CD4-positive, alpha-beta T cell treated with Interleukin-4 for 4 hours (primary cell): ENCODE data around the gene EMC9.

Experiments
- DNase-seq: peaks from one replicate; pipeline ENCODE4 v3.0.0-alpha.2; 2020

Gene EMC9

DNA sequence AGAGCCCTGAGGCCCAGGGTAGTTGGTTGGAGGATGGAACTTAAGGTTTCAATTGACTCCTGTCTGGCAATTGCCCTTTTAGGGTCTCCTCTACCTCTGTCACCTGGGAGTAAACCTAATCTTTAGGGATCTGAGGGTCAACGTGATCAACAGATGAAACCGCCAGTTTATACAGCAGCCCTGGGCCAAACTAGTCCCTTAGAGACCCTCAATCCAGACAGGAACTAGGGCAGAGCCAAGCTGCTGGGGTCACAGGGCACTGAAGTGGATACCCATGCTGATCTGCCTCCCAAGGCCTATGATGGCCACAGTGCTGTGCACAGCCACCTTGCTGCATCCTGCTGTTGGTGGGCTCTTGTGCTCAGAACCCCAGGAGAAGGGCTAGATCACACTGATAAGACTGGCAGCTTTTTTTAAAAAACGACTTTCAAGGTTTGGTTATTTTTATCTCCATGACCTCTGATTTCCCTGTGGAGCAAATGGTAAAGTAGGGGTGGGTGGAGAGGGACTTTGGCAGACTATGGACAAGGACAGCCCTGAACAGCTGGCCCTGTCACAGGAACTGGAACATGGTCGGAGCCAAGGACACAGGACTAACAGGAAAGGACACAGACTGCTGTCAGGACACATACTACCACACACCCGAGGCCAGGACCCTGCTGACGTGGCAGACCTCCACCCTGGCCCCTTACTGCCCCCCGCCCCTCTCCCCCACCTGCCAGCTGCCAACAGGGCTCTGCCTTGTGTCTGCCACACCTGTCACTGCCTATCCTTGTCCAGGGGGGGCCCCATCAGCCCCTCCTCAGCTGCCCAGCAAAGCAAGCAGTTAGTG is 10.5 kb downstream of the EMC9 start:
- DNase-seq, result no peak

DNA sequence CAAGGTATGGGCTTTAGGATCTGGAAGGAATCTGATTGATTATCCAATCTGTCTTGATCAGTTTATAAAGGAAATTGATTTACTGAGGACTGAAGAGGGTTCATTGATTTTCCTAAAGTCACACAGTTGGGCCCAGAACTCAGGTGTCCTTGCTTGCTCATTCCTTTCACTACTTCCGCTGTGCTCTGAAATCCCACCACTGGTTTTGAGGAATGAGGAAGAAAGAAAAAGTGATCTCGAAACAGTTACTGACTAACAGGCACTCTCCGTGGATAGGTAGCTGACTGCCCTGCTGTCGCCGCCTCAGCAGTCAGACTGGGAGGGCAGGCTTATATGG is 11.0 kb downstream of the EMC9 start, which contains the start of gene FITM1:
Gene FITM1 (plus strand): TSS at position 280 of the 337 bp plus-strand sequence. CDS start 905 bp downstream, outside the sequence.
- DNase-seq, result no peak

DNA sequence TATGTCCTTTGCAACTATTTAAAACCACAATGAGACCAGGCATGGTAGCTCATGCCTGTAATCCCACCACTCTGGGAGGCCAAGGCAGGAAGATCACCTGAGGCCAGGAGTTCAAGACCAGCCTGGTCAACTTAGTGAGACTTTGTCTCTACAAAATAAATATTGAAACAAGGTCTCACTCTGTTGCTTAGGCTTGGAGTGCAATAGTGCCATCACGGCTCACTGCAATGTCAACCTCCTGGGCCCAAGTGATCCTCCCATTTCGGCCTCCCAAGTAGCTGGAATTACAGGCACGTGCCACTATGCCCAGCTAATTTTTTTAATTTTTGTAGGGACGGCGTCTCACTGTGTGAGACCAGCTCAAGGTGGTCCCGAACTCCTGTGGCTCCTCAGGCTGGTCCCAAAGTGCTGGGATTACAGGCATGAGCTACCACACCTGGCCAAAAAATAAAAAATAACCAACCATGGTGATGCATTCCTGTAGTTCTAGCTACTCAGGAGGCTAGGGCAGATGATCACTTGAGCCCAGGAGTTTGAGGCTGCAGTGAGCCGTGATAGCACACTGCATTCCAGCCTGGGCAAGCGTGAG is 11.9 kb downstream of the EMC9 start:
- DNase-seq, result no peak

DNA sequence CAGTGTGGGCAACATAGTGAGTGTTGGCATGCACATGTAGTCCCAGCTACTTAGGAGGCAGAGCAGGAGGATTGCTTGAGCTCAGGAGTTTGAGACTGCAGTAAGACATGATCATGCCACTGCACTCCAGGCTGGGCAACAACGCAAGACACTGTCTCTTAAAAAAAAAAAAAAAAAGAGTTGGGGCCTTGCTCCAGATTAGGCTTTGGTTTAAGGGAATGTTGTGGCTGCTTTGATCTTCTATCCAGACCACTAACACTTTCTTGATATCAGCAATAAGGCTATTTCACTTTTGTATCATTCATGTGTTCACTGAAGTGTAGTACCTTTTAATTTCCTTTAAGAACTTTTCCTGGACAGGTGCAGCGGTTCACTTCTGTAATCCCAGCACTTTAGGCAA is 13.7 kb downstream of the EMC9 start:
- DNase-seq, result no peak

DNA sequence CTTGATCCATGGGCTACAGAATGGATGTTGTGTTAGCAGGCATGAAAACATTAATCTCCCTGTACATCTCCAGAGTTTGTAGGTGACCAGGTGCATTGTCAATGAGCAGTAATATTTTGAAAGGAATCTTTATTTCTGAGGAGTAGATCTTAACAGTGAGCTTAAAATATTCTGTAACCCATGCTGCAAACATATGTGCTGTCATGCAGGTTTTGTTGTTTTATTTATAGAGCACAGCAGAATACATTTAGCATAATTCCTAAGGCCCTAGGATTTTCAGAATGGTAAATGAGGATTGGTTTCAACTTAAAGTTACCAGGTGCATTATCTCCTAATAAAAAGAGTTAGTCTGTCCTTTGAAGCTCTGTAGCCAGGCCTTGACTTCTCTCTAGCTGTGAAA is 14.5 kb downstream of the EMC9 start:
- no peak for DNase-seq

DNA sequence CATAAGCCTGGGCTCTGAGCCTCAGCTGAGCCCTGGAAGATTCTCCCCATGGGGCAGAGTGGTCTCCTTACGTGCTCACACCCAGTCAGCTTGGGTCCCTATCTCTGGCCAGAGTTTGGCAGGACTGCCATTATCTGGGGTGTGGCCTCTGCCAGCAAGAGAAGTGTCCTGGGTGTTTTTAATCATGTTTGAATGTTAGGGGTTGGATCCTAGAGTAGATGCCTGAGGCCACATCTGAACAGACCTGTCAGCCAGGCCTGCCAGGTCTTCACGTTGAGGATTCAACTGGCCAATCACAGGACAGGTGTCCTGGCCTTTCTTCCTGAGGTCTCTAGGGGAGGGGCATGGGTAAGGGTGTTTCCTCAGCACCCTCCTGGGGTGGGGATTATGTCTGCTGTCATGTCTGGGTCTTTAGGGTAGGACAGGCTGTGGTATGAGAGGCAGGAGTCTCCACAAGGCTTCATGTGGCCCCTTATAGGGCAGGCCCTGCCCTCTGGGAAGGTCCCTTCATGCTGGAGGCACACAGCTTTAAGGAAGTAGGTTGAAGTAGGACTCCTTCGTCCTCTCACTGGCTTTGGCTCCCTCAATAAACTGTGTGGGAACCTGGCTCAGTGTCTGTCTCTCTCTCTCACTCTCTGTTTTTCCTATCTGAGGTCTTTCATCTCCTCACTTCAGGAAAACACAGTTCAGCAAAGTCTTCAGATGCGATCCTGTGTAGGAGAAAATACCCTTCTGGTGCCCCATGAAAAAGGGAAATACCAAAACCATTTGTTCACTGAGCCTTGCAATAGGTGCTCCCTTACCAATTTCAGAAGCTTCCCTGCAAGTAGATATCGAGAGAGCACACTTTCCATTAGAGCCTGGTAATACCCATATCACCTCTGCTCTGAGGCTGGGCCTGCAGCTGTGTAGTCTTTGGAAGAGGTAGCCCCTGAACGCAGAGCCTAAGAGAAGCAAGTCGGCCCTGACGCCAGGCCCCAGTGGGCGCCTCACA is 17.7 kb downstream of the EMC9 start:
- no peak for DNase-seq

DNA sequence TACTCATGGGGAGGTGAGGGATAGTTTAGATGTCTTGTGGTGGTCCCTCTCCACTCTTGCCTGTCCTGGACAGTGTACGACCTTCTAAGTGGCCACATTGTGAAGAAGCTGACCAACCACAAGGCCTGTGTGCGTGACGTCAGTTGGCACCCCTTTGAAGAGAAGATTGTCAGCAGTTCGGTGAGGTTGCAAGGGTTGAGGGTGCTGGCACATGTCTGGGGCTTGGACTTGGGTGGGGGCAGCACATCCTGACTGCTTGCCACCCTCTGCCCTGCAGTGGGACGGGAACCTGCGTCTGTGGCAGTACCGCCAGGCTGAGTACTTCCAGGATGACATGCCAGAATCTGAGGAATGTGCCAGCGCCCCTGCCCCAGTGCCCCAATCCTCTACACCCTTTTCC is 18.5 kb downstream of the EMC9 start:
- no peak for DNase-seq

DNA sequence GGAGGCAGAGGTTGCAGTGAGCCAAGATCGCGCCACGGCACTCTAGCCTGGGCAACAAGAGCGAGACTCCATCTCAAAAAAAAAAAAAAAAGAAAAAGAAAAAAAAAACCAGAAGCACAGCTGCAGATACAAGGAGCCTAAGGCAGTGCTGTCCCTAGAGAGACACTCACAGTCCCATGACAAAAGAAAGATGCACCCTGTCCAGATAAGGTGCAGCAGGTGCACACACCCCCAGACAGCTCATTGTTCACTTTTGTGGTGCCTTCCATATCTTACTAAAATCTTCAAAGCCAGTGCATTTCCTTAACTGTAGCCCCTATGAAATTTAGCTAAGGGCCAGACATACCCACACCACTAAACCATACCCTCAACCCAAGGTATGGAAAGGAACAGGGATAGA is 19.0 kb downstream of the EMC9 start:
- DNase-seq, result no peak

DNA sequence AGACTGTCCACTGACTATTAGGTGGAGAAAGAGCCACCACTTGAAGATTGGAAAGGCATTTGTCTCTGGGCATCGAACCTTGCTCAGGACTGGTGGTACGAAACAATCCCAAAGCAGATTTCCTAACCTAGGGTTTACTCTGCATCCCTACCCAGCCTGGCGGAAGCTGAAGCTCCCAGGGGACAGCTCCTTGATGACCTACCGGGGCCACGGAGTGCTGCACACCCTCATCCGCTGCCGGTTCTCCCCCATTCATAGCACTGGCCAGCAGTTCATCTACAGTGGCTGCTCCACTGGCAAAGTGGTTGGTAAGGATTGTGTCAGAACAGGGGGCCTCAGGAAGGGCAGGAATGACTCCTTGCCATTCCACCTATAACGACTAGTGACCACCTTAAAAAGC is 20.2 kb downstream of the EMC9 start:
- no peak for DNase-seq

DNA sequence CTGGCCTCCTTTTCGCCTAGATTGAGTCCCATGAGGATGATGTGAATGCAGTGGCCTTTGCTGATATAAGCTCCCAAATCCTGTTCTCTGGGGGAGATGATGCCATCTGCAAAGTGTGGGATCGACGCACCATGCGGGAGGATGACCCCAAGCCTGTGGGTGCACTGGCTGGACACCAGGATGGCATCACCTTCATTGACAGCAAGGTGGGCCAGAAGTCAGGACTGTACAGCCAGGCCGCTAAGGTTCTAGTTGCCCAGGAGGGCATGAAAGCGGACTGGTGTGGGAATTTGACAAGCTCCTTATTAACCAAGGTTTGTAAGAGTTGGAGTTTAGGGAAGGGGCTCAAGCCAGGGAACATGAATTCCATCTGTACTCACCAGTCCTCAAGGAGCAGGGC is 21.7 kb downstream of the EMC9 start:
- no peak for DNase-seq

DNA sequence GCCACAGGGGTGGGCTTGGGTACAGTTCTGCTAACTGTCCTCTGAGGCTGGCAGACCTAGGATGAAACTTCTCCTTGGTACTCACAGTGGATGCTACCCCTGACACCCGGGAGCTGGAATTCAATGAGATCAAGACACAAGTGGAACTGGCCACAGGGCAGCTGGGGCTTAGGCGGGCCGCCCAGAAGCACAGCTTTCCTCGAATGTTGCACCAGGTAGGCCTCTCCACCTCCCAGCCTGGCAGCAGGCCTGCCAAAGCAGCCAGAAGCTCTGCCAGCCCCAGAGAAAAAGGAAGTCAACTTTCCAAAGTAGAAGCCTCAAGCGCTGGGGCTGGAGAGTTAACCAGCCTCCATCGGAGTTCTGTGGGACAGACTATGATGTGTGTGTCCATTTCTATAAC is 24.2 kb downstream of the EMC9 start:
- no peak for DNase-seq

DNA sequence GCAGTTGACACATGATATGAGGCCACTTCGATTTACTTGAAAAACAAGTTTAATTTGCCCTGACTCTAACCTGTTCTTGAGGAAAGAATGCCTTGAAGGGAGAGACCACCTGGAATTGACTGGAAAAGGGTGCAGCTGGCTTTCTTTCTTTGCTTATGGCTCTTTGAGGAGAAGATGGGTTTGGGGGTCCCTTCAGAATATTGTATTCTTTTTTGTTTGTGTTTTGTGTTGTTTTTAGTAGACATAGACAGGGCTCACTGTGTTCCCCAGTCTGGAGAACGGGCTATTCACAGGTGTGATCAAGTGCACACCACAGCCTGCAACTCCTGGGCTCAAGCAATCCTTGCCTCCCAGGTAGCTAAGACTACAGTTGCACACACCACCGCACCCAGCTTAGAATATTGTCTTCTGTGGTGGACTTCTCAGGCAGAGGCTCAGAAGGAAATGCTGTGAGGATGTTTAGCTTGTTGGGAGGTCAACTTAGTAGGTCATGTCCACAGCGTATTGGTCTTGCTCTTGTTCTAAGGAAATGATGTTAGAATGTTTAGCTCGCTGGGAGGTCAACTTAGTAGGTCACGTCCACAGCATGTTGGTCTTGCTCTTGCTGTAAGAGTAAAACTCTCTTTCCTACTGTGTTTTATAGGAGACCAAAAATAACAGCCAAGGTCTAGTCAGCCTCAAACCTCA is 25.1 kb downstream of the EMC9 start:
- DNase-seq, result no peak

DNA sequence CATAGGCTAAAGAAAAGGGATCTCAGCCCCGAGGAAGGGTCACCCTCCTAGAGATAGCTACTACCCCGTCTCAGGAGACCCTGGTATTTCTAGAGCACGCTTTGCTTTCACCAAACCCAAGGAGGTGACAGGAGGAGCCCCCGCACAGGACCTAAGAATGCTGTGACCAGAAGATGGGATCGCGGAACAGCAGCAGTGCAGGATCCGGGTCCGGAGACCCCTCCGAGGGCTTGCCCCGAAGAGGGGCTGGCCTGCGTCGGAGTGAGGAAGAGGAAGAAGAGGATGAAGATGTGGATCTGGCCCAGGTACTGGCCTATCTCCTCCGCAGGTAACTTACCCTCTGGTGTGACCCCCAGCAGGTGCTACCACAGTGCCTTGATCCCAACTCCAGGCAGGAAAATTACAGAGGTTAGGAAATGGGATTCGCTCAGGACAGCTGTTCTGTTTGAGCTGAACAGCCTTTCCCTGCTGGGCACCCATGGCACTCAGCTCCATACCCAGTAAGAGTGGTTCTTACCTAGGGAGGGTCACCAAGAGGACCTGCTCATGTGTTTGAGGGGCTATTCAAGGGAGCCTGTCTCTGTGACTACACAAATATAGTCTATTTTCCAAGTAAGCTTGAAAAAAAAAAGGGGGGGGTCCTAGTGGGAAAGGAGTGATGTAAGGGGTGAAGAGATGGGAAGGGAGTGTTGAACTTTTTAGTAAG is 25.8 kb downstream of the EMC9 start:
- no peak for DNase-seq

DNA sequence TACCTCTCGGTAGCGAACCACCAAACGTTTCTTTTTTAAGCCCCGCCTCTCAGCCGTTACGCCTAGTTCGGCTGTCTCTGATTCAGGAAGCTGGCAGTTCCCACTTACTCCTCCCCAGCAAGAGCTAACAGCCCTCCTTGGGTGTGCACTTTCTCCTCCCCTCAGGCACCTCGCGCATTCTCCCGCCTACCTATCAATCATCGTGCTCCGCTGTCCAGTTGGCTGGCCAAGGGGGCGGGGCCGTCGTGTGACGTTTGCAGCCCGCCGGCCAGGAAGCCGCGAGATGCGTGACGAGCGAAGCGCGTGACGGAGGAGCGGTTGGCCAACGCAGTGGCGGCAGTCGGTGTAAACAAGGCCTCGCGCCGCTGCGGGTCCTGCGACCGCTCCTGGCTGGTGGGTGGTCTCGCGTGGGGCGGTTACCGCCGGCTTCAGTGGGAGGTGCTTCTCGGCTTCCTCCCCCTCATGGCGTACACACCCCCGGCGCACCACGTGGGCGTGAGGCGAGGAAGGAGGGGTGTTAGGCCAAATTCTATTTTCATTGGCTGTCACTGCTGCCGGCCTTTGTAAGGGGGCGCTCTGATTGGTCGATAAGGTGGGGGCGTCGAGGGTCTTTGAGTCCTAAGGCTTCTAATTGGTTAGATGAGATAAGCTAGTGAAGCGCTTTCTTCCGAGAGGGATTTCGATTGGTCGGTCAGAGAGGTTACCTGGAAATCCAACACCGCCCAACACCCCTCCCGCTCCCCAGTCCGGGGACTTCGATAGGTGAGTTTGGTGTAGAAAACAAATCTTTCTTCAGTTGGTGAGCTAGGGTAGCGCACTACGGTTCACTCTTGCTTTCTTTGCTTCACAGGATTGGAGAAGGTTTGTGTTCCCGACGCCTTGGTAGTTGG is 26.6 kb downstream of the EMC9 start, which contains the start of the genes DCAF11 and NRL:
Gene DCAF11 (plus strand): TSS at position 246 of the 890 bp plus-strand sequence. CDS start 818 bp downstream, outside the sequence.
Gene NRL (minus strand): TSS at position 418 of the 890 bp plus-strand sequence. CDS start 32,101 bp downstream, outside the sequence.
- DNase-seq, result peak; percentile 100

DNA sequence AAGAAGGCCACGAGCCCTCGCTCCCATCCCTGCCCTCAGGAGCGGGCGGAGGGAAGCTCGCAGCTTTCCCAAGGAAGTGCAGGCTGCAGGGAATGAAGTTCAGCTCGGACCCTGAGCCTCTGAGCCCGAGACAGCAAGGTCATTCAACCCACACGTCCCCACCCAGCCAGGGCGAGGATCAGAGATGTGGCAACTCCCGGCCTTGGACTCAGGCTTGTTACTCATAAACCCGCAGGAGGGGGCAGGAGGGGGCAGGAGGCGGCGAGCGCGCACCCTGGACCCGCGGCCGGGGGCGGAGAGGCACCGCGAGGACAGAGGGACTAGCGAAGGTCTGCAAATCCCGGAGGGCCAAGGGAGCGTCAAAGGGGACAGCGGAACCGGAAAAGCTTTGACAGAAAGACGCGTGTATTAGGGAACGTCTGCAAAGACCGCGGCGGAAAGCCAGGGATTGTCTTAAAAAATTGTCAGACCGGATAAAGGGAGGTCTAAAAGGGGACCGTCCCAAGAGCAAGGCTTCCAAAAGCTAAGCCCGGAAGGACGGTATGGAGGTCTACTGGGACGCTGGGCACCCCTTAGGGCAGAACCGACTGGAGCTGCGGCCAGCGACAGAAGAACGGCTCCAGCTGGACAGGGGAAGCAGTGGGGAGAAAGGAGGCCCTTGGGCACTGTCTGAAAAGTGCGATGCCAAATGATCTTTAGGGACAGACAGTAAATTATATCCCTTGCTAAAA is 27.4 kb downstream of the EMC9 start:
- DNase-seq, result peak; percentile 86

DNA sequence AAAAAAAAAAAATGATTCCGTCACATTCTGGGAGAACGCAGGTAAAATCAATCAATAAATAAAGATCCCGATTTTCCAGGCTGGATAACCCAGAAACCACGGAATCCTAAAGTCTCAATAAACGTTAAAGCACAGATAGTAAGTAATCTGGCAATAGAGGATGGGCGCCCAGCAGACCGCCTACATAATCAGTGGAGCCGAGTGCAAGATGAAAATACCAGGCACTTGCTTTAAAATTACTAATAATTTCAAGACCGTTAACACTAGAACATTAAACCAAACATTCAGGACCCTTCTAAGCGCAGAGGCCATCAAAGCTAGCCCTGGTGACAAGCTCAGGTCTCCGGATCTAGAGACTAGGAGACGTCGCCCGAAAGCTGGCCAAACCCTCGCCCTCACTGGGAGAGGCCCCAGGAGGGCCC is 28.0 kb downstream of the EMC9 start:
- DNase-seq, result no peak

DNA sequence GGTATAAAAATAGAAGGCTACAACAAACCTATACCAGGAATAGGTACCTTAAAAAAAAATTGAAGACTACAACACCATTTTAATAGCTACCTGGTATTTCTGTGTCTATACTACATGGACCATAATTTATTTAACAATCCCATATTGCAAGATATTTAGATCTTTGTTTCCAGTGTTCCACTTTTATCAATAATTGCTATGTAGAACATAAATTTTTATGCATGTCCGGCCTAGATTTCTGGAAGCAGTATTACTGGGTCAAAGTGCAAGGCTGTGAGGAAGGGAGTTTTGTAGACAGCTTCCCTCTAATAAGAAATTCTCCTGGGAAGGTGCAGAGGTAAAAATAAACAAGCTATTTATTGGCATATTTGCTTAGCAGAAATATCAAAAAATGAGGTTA is 30.9 kb downstream of the EMC9 start:
- DNase-seq, result no peak

DNA sequence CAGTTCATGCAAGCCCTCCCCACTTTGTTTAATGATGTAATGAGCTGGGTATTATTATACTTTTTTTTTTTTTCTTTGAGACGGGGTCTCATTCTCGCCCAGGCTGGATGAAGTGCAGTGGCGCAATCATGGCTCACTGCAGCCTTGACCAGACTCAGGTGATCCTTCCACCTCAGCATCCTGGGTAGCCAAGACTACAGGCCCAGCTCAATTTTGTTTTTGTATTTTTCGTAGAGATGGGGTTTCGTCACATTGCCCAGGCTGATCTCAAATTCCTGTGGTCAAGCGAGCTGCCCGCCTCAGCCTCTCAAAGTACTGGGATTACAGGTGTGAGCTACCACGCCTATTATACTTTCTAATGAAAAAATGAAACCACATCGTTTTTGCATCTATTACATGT is 31.3 kb downstream of the EMC9 start:
- DNase-seq, result no peak

DNA sequence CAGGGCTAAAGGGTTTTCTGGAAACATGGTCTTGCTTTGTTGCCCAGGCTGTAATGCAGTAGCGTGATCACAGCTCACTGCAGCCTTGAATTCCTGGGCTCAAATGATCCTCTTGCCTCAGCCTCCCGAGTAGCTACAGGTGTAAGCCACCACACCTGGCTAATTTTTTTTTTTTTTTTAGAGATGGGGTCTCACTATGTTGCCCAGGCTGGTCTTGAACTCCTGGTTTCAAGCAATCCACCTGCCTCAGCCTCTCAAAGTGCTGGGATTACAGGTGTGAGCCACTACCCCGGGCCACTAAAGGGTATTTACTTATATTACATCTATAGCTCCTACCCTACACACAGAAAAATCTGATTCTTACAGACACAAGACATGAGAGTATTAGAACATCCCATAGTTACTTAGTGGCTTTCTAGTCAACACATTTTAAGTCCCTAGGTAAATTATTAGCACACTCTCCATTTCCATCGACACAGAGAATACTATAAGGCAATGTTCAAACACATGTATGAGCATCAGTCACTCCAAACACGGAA is 33.0 kb downstream of the EMC9 start:
- DNase-seq, result no peak
